ENCODE results near the gene MRPL42.
"Not testable (repeated sequence)": the region's sequence is repeated elsewhere in the genome, so short reads cannot be mapped to it uniquely, and the experiment has no call there.

Gene MRPL42

DNA sequence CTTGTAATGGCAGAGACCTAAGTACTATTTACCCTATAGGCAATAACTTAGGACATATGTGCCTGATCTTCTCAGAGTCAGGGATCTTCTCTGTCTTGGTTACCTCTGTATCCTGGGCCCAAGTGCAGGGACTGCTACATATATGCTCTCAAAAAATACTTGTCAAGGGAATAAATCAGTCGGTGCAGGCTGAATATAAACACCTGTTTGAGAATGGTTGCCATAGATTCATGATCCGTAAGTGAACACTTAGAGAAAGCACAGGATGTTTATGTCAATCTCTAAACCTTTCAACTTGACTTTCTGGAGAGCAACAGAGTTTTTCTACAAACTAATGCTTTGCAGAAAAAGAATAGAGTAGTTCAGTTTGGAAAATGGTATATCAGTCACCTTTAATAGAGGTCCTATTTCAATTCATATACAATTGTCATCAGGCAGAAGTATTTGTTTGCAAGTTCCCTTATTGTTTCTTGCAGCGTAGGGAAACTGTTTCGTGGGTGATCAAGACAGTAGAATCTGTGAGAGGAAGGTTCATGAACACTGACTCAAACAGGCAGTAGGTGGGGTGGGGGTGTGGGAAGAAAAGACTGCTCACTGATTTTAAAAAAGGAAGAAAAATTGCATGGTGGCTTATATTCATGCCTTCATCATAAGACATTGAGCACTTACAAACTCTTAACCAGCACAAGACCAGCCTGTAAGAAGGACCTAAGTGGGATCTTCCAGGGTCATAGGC lies 19.6 kb upstream of the MRPL42 start:
- no peak for DNase-seq

DNA sequence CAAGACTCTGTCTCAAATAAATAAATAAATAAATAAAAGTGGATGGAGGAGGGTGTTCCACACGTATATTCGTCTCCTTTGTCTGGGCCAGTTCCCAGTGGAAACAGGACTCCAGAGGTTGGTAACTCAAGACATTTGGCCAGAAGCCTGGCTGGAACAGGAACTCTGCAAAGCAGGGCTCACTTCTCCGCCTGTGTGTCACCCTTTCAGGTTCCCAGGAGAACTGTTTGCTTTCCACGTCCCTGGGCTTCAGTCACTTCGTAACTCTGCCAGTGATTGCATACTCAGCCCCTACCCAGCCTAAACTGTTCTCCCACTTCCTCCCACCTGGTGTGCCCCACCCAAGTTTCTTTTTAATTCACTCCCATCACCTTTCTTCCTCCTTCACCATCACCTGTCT lies 18.5 kb upstream of the MRPL42 start:
- peak; percentile 24 for DNase-seq

DNA sequence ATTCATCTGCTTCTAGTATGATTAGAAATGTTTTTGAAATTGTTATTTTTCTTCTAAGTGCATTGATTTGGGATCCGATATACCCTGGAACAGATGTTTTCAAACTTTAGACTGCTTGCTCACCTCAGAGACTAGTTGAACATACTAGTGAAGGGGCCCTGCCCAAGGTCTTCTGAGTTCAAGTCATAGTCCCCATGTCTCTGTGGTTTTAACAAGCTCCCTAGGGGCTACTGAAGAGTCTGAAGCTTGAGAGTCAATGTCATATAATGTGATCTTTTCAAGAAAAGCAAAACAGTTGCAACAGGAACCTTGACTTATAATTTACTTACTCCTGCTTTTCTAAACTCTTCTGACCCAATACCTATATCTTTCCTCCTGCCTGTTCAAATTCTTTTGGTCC lies 18.0 kb upstream of the MRPL42 start:
- DNase-seq, result no peak

GRCh38 chr12:93451423-93452158 lies 15.7 kb upstream of the MRPL42 start:
- no peak for DNase-seq

- no peak for DNase-seq
Measured at GRCh38 chr12:93453633-93454032, 13.7 kb upstream of the MRPL42 start.

DNA sequence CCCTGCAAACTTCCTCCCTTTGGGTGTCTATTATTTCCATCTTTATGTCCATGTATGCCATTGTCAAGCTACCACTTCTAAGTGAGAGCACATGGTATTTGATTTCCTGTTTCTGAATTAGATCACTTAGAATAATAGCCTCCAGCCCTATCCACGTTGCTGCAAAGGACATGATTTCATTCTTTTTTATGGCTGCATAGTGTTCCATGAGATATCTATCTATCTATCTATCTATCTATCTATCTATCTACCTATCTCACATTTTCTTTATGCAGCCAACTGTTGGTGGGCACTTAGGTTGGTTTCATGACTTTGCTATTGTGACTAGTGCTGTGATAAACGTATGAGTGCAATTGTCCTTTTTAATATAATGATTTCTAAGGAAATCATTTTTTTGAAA lies 11.2 kb upstream of the MRPL42 start:
- DNase-seq, result no peak

DNA sequence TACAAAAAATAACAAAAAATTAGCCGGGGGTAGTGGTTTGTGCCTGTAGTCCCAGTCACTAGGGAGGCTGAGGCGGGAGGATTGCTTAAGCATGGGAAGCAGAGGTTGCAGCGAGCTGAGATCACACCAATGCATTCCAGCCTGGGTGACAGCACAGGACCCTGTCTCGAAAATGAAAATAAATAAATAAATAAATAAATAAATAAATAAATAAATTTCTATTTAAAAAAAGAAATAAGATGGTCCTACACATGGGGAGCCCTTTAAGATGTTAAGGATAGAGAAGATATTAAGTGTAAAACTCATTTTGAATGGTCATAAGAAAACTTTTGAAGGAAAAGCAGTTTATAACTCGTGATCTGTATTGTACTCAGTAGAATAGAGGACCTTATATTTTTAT lies 8.2 kb upstream of the MRPL42 start:
- DNase-seq, result no peak

DNA sequence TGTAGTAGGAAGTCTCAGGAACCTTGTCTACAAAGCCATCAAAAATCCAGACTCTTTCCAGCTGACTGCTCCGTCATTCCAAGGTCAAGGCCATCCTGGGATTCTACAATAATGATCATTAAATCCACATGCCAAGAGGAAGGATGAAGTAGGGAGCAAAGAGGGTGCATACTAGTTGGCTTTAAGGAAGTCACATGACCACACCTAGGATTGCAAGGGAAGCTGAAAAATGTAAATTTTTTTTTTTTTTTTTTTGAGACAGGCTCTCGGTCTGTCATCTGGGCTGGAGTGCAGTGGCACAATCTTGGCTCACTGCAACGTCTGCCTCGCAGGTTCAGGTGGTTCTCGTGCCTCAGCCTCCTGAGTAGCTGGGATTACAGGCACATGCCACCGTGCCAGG lies 7.3 kb upstream of the MRPL42 start:
- no peak for DNase-seq

- no peak for DNase-seq
Measured at GRCh38 chr12:93460902-93461301, 6.4 kb upstream of the MRPL42 start.

DNA sequence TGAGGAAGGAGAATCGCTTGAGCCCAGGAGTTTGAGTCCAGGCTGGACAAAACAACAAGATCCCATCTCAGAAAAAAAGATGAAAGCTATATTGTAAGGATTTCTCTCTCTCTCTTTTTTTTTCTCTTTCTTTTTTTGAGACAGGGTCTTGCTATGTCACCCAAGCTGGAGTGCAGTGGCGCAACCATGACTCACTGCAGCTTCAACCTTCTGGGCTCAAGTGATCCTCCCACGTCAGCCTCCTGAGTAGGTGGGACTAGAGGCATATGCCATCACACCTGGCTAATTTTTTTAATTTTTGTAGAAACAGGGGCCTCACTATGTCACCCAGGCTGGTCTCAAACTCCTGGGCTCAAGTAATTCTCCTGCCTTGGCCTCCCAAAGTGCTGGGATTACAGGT lies 5.8 kb upstream of the MRPL42 start:
- DNase-seq, result no peak

DNA sequence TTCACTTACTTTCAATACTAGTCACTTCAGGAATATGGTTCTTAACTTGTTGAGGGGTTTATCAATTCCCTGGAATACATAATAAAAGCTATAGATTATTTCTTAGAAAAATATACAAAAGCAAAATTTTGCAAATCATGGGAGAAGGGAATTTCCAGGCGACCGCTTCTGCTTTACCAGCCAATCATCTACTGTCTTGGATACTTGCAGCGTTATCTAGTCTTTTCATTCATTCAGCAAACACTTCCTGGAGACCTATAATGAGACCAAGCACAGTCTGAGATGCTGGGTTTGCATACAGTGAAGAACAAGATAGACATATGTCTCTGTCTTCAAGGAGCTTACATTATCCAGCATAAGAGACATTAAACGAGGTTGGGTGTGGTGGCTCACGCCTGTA lies 1.5 kb upstream of the MRPL42 start:
- DNase-seq, result no peak

DNA sequence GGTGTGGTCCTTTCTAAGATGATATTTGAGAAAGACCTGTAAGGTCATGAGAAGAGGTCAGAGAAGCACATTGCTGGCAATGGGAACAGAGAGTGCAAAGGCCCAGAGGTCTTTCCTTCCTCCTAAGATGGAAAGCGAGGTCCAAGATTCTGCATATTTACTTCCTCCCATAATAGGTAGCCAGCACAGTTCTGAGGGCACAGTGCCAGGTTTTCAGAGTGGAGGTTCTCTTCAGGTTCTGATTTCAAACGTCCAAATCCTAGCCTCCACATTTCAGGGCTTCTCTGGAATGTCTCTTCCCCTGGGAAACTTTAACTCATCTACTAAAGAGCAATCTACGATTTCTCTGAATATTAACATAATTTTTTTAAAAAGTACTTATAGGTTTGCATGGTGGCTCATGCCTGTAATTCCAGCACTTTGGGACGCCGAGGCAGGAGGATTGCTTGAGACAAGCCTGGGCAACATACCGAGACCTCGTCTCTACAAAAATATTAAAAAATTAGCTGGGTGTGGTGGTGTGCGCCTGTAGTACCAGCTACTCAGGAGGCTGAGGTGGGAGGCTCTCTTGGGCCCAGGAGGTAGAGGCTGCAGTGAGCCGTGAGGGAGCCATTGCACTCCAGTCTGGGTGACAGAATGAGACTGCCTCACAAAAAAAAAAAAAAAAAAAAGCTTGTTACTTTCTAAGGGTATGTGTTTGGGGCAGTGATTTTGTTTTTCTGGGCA lies 526 bp upstream of the MRPL42 start:
- DNase-seq, result no peak

- DNase-seq, result no peak
Measured at GRCh38 chr12:93468008-93468371, 676 bp downstream of the MRPL42 start.

GRCh38 chr12:93469386-93469785 lies 2.1 kb downstream of the MRPL42 start:
- DNase-seq, result no peak

- no peak for DNase-seq
Measured at GRCh38 chr12:93476555-93476954, 9.2 kb downstream of the MRPL42 start.

DNA sequence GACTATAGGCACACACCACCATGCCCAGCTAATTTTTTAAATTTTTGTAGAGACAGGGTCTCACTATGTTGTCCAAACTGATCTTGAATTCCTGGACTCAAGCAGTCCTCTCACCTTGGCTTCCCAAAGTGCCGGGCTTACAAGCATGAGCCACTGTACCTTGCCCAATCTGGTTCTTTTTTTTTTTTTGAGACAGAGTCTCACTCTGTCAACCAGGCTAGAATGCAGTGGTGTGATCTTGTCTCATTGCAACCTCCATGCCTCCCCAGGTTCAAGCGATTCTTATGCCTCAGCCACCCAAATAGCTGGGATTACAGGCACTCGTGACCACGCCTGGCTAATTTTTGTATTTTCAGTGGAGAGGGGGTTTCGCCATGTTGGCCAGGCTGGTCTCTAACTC lies 15.4 kb downstream of the MRPL42 start:
- no peak for DNase-seq

- no peak for DNase-seq
Measured at GRCh38 chr12:93483151-93483807, 16.0 kb downstream of the MRPL42 start.

GRCh38 chr12:93484315-93484981 lies 17.1 kb downstream of the MRPL42 start:
- DNase-seq, result no peak

DNA sequence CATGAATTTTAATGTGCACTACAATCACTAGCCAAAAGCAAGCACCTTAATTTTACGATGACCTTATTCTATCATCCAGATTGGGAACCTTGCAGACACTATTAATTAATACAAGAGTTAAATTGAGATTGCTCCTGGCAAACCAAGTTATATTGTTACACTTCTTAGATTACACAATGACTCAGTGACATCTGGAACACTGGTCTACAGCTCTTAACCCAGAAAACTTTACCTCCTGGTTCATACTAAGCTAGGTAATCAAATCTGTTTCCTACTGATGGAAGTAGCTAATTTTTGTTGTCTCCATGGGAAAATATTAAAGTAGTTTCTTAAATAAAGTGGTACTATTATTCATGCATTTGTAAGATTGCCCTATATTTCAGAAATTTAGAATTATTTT lies 25.5 kb downstream of the MRPL42 start:
- not testable (repeated sequence) for DNase-seq

DNA sequence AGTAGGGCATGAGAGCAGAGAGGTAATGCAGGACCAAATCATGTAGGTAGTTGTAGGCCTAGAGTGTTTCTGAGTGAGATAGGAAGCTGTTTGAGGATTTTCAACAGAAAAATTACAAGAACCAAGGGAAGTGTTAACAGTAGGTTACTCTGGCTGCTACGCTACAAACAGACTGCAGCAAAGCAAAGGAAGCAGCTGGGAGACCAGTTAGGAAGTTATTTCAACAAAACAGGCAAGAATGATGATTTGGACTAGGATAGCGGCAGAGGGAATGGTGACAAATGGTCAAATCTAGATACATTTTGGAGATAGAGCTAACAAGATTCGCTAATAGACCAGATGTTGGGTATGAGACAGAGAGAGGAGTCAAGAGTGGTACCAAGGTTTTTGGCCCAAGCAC lies 26.8 kb downstream of the MRPL42 start:
- DNase-seq, result no peak

DNA sequence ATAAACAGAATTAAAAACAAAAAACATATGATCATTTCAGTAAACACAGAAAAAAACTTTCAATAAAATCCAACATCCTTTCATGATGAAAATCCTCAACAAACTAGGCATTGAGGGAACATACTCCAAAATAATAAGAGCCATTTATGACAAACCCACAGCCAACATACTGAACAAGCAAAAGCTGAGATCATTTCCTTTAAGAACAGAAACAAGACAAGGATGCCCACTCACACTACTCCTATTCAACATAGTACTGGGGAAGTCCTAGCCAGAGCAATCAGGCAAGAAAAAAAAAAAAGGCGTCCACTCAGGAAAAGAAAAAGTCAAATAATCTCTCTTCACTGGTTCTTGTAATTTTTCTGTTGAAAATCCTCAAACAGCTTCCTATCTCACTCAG lies 30.1 kb downstream of the MRPL42 start:
- no peak for DNase-seq

GRCh38 chr12:93498813-93499212 lies 31.5 kb downstream of the MRPL42 start:
- not testable (repeated sequence) for DNase-seq

GRCh38 chr12:93500201-93500600 lies 32.9 kb downstream of the MRPL42 start:
- DNase-seq, result no peak
